K562 (cell line): ENCODE measurements around the gene KIR2DL4. TPM values are rescaled to one million over a fixed set of nuclear protein-coding genes. Genes with fewer than 3 reads are reported as not detected.

ENCODE experiments used
- ATAC-seq: fragments of 200-7000 bp; cut with Tn5 transposase; 3 replicates; pipeline ENCODE4 v1.9.1; 2020; ENCODE audit warnings: moderate library complexity
- BruUV-seq: library from RNA; stranded (reverse); fragments of 400-500 nt; replicated peaks from 2 replicates; lab custom pipeline; 2021; lab: Mats Ljungman, UMichigan
- CTCF ChIA-PET: fragments of 300-600 bp; formaldehyde crosslinking; extraction: SDS; loops from one replicate; lab custom pipeline; 2021; ENCODE audit warnings: low intra/inter-chr PET ratio; lab: Yijun Ruan, JAX
- POLR2A ChIA-PET: fragments of 300-600, 350-650 bp; sonication (Branson Sonifier 250); formaldehyde crosslinking; extraction: SDS; loops from one replicate; lab custom pipeline; 2021; ENCODE audit warnings: antibody characterized with exemption, inconsistent platforms; lab: Yijun Ruan, JAX
- DNase-seq, 4 experiments: peaks; one replicate each; pipeline versions ENCODE4 v3.0.0 to v3.0.0-alpha.2; 2011 to 2018; ENCODE audit warnings: low spot score in 3 of 4, mixed read lengths in 3 of 4; ENCODE audit errors: extremely low read depth in 1 of 4
- FAIRE-seq: peaks from 2 replicates; lab custom pipeline; 2011; peaks lifted over from hg19 to GRCh38; lab: Jason Lieb, UNC
- H2AFZ ChIP-seq: 2 replicates; pipeline ENCODE4 v1.6.0; 2011; ENCODE audit warnings: low read depth, low read length, control low read depth, inconsistent platforms
- H3K27ac ChIP-seq: fragments of 200-600 bp; 3 replicates; pipeline ENCODE4 v1.8.0; 2011; ENCODE audit warnings: low read depth, mild to moderate bottlenecking, control low read depth, inconsistent platforms, low read length, moderate library complexity, mixed read lengths; ENCODE audit errors: extremely low read depth
- H3K27me3 ChIP-seq, 2 experiments: fragments of 300-600 bp in 1 of 2; 2 replicates in 1 of 2; 3 replicates in 1 of 2; pipeline versions ENCODE4 v1.6.0 to v1.8.0; 2011; ENCODE audit warnings: inconsistent platforms in 2 of 2, low read length in 2 of 2, mild to moderate bottlenecking in 1 of 2, mixed read lengths in 1 of 2, moderate library complexity in 1 of 2; ENCODE audit not compliant: control insufficient read depth in 2 of 2, insufficient read depth in 2 of 2
- H3K36me3 ChIP-seq: fragments of 300-600 bp; 3 replicates; pipeline ENCODE4 v1.8.0; 2011; ENCODE audit warnings: mild to moderate bottlenecking, low read length, inconsistent platforms; ENCODE audit not compliant: control insufficient read depth, insufficient read depth
- H3K4me1 ChIP-seq, 2 experiments: fragments of 200-600 bp in 1 of 2; replicated peaks in 1 of 2; 2 replicates in 1 of 2; 3 replicates in 1 of 2; pipeline versions ENCODE4 v1.5.1 to v1.8.0; 2011; ENCODE audit warnings: inconsistent platforms in 2 of 2, low read length in 2 of 2, mild to moderate bottlenecking in 1 of 2, mixed read lengths in 1 of 2, moderate library complexity in 1 of 2; ENCODE audit not compliant: control insufficient read depth in 2 of 2, insufficient read depth in 2 of 2
- H3K4me2 ChIP-seq: 2 replicates; pipeline ENCODE4 v1.6.1; 2011; ENCODE audit warnings: low read length, control low read depth, inconsistent platforms, mixed read lengths; ENCODE audit not compliant: insufficient read depth
- H3K4me3 ChIP-seq: fragments of 200-600 bp; sonication (generic), shearing (Covaris generic); 2 replicates; pipeline ENCODE4 v1.5.1; 2016; ENCODE audit warnings: control low read depth, inconsistent platforms
- H3K79me2 ChIP-seq: fragments of 200-600 bp; 3 replicates; pipeline ENCODE4 v1.8.0; 2011; ENCODE audit warnings: low read length, inconsistent platforms; ENCODE audit not compliant: control insufficient read depth, insufficient read depth
- H3K9ac ChIP-seq, 2 experiments: 2 replicates each; pipeline versions ENCODE4 v1.6.0 to v1.6.1; 2011; ENCODE audit warnings: low read depth in 2 of 2, low read length in 2 of 2, control low read depth in 1 of 2, inconsistent platforms in 1 of 2, mild to moderate bottlenecking in 1 of 2, mixed read lengths in 1 of 2; ENCODE audit not compliant: insufficient read depth in 1 of 2
- H3K9me1 ChIP-seq: one replicate; pipeline ENCODE4 v1.6.0; 2011; ENCODE audit warnings: inconsistent platforms, mild to moderate bottlenecking, low read length, moderate library complexity; ENCODE audit not compliant: control insufficient read depth, insufficient read depth
- H3K9me3 ChIP-seq: replicated peaks from 2 replicates; pipeline ENCODE4 v1.5.1; 2011; ENCODE audit warnings: low read depth, low read length, inconsistent platforms; ENCODE audit not compliant: control insufficient read depth, insufficient read depth
- H4K20me1 ChIP-seq: replicated peaks from 2 replicates; pipeline ENCODE4 v1.6.1; 2011; ENCODE audit warnings: low read length, inconsistent platforms, mixed read lengths; ENCODE audit not compliant: control insufficient read depth, insufficient read depth
- GTF2E2 ChIP-seq: fragments of 200-800 bp; sonication (Bioruptor generic); IDR thresholded peaks from 2 replicates; pipeline ENCODE4 v1.6.1; 2016; ENCODE audit warnings: missing genetic modification characterization, missing compliant biosample characterization
- HNRNPLL ChIP-seq: fragments of 200-400 bp; formaldehyde crosslinking; IDR thresholded peaks from 2 replicates; pipeline ENCODE4 v1.6.1; 2017; ENCODE audit warnings: low read length, low read depth, mild to moderate bottlenecking; ENCODE audit not compliant: poor library complexity, severe bottlenecking
- JUND ChIP-seq, 2 experiments: IDR thresholded peaks; 2 replicates in 1 of 2; 3 replicates in 1 of 2; pipeline ENCODE4 v1.6.1; 2011; ENCODE audit warnings: borderline replicate concordance in 2 of 2, low read depth in 2 of 2, low read length in 2 of 2, improper control_type of control experiment in 1 of 2, missing biosample characterization in 1 of 2, missing genetic modification characterization in 1 of 2, missing genetic modification reagents in 1 of 2
- PBX2 ChIP-seq, 2 experiments: IDR thresholded peaks in 1 of 2; conservative IDR thresholded peaks in 1 of 2; 2 replicates each; pipeline ENCODE4 v1.6.1; 2016; ENCODE audit warnings: low read depth in 2 of 2, mild to moderate bottlenecking in 1 of 2, missing compliant biosample characterization in 1 of 2, missing genetic modification characterization in 1 of 2, moderate library complexity in 1 of 2
- POLR2AphosphoS2 ChIP-seq: IDR thresholded peaks from 2 replicates; pipeline ENCODE4 v1.6.1; 2012; ENCODE audit warnings: low read length, improper control_type of control experiment
- TAF9B ChIP-seq: fragments of 450-650 bp; IDR thresholded peaks from 2 replicates; pipeline ENCODE4 v1.6.1; 2018; ENCODE audit warnings: mild to moderate bottlenecking; ENCODE audit not compliant: partially characterized antibody
- TSHZ1 ChIP-seq: fragments of 250-450 bp; sonication (Bioruptor Pico); IDR thresholded peaks from 2 replicates; pipeline ENCODE4 v1.4.0; 2020; ENCODE audit warnings: mild to moderate bottlenecking, moderate library complexity
- WGBS: fragments of 100-300 bp; shearing (Covaris generic); methylation state at CpG from one replicate; pipeline ENCODE4 v1.1.6; 2016; ENCODE audit warnings: low coverage, mixed read lengths; ENCODE audit not compliant: insufficient coverage; ENCODE audit errors: missing lambda C conversion rate; 5-methylcytosine and 5-hydroxymethylcytosine counted together
- in situ Hi-C: fragments of 300-500 bp; cut with MboI; formaldehyde crosslinking; loops from 4 replicates; pipeline ENCODE4 v1.15.0; 2018; ENCODE audit warnings: inconsistent platforms, mixed read lengths
- intact Hi-C: fragments of 100-400 bp; cut with micrococcal nuclease; formaldehyde crosslinking; loops from 2 replicates; pipeline ENCODE4 v1.14.2; 2022
- polyA plus RNA-seq, 8 experiments: library from polyadenylated mRNA; depleted of rRNA in 4 of 8; stranded (reverse) in 5 of 8; unstranded in 3 of 8; fragments of >200 nt; fragmentation: Nextera tagmentation in 2 of 8; fragmentation: Illumina TruSeq in 1 of 8; extraction: Ambion mirVana in 2 of 8; extraction: Trizol in 1 of 8; gene quantifications; 2 replicates each; pipeline versions ENCODE4 v1.2.1 to v1.2.3, GENCODE V29; 2011 to 2014; ENCODE audit warnings: inconsistent platforms in 1 of 8, missing spikeins in 1 of 8
- total RNA-seq, 7 experiments: library from RNA; depleted of rRNA in 6 of 7; stranded (reverse); fragments of >200 nt in 6 of 7; fragmentation: Illumina TruSeq in 2 of 7; extraction: Trizol in 2 of 7; gene quantifications; 2 replicates each; pipeline versions ENCODE4 v1.2.1 to v1.2.3, GENCODE V29; 2011 to 2021; ENCODE audit warnings: low replicate concordance in 1 of 7
- TF ChIP-seq, protein P1 (sequence below): fragments of 450-650 bp; formaldehyde crosslinking; IDR thresholded peaks from 2 replicates; pipeline ENCODE4 v1.4.0; 2020; ENCODE audit warnings: mild to moderate bottlenecking, moderate library complexity
- TF ChIP-seq, protein P2 (sequence below): fragments of 250-450 bp; sonication (Bioruptor Pico); IDR thresholded peaks from 2 replicates; pipeline ENCODE4 v1.5.0; 2020; ENCODE audit warnings: mild to moderate bottlenecking
- TF ChIP-seq, protein P3 (sequence below): fragments of 450-650 bp; conservative IDR thresholded peaks from 2 replicates; pipeline ENCODE4 v1.6.1; 2016; ENCODE audit warnings: missing genetic modification characterization, low read depth, mild to moderate bottlenecking, control low read depth, missing compliant biosample characterization

KIR2DL4 gene
- total and polyA plus RNA-seq, 9 of the 15 experiments (the other 6 are each of a cell fraction or from before 2014, with no cell fraction given): not detected

- no peak overlapping the region for H3K4me3 ChIP-seq
- 3% methylated on average over 8 of the region's 8 CpGs for WGBS
- H3K79me2 ChIP-seq: no peaks in the 10 kb centered on the region
- no peak for ATAC-seq
- in situ Hi-C loops: no loop called here
- ChIA-PET CTCF (no interaction called here), POLR2A (no interaction called here)
- no peak overlapping the region for H3K9ac ChIP-seq
- no peaks in the 10 kb centered on the region for H3K9me1 ChIP-seq
- H3K4me2 ChIP-seq: no peak overlapping the region
- BruUV-seq: no TSS peak
- DNase-seq: no peak
- H3K9me3 ChIP-seq: no peaks in the 10 kb centered on the region
- intact Hi-C loops: no loop called here
- no peak for FAIRE-seq
- no peaks in the 10 kb centered on the region for H3K36me3 ChIP-seq
- H2AFZ ChIP-seq: no peak overlapping the region
- H3K4me1 ChIP-seq: no peaks in the 10 kb centered on the region
- no peaks in the 10 kb centered on the region for H4K20me1 ChIP-seq
- H3K27ac ChIP-seq: no peak overlapping the region
- peaks cover 4 to 25% of the 10 kb centered on the region in 2 experiments; a peak in 4 of 5 replicates for H3K27me3 ChIP-seq
- TF ChIP-seq GTF2E2 (no peak), POLR2AphosphoS2 (no peak), HNRNPLL (no peak), PBX2 (CRISPR knock-in tag; IDR thresholded peaks at IDR 0.05; ENCODE audit: low read depth) (no peak), PBX2 (tag; conservative IDR thresholded peaks at IDR 0.05; ENCODE audit: low read depth) (no peak), JUND (IDR thresholded peaks at IDR 0.05; ENCODE audit: borderline replicate concordance, low read depth, low read length) (no peak), JUND (tag; IDR thresholded peaks at IDR 0.05; ENCODE audit: borderline replicate concordance, low read depth, low read length) (no peak), TAF9B (no peak), TSHZ1 (CRISPR knock-in tag) (no peak)
- TF ChIP-seq, protein P1, sequence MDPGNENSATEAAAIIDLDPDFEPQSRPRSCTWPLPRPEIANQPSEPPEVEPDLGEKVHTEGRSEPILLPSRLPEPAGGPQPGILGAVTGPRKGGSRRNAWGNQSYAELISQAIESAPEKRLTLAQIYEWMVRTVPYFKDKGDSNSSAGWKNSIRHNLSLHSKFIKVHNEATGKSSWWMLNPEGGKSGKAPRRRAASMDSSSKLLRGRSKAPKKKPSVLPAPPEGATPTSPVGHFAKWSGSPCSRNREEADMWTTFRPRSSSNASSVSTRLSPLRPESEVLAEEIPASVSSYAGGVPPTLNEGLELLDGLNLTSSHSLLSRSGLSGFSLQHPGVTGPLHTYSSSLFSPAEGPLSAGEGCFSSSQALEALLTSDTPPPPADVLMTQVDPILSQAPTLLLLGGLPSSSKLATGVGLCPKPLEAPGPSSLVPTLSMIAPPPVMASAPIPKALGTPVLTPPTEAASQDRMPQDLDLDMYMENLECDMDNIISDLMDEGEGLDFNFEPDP: no peak
- TF ChIP-seq, protein P2, sequence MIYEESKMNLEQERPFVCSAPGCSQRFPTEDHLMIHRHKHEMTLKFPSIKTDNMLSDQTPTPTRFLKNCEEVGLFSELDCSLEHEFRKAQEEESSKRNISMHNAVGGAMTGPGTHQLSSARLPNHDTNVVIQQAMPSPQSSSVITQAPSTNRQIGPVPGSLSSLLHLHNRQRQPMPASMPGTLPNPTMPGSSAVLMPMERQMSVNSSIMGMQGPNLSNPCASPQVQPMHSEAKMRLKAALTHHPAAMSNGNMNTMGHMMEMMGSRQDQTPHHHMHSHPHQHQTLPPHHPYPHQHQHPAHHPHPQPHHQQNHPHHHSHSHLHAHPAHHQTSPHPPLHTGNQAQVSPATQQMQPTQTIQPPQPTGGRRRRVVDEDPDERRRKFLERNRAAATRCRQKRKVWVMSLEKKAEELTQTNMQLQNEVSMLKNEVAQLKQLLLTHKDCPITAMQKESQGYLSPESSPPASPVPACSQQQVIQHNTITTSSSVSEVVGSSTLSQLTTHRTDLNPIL (CRISPR knock-in tag): no peak
- TF ChIP-seq, protein P3, sequence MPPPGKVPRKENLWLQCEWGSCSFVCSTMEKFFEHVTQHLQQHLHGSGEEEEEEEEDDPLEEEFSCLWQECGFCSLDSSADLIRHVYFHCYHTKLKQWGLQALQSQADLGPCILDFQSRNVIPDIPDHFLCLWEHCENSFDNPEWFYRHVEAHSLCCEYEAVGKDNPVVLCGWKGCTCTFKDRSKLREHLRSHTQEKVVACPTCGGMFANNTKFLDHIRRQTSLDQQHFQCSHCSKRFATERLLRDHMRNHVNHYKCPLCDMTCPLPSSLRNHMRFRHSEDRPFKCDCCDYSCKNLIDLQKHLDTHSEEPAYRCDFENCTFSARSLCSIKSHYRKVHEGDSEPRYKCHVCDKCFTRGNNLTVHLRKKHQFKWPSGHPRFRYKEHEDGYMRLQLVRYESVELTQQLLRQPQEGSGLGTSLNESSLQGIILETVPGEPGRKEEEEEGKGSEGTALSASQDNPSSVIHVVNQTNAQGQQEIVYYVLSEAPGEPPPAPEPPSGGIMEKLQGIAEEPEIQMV (tag): no peak
Measured at GRCh38 chr19:54792814-54793213, 10.6 kb upstream of the KIR2DL4 start.
